DND-41 (cell line): ENCODE results near the gene MXD3.

Experiments used
- ATAC-seq: fragments of 200-7000 bp; cut with Tn5 transposase; 3 replicates; pipeline ENCODE4 v1.9.1; 2021; ENCODE audit warnings: low read depth; ENCODE audit not compliant: insufficient read depth
- DNase-seq: peaks from one replicate; pipeline ENCODE4 v3.0.0-alpha.2; 2020
- H2AFZ ChIP-seq: 2 replicates; pipeline ENCODE4 v1.6.0; 2012; ENCODE audit warnings: low read depth, low read length
- H3K27ac ChIP-seq: 2 replicates; pipeline ENCODE4 v1.5.1; 2012; ENCODE audit warnings: low read length, inconsistent platforms
- H3K27me3 ChIP-seq: fragments of 200-600 bp; sonication (generic); 2 replicates; pipeline ENCODE4 v1.6.0; 2012; ENCODE audit warnings: low read length, mild to moderate bottlenecking, inconsistent platforms; ENCODE audit not compliant: insufficient read depth, poor library complexity
- H3K36me3 ChIP-seq: 2 replicates; pipeline ENCODE4 v1.5.1; 2012; ENCODE audit warnings: low read length, inconsistent platforms; ENCODE audit not compliant: insufficient read depth
- H3K4me1 ChIP-seq: 2 replicates; pipeline ENCODE4 v1.5.1; 2012; ENCODE audit warnings: mild to moderate bottlenecking, low read length; ENCODE audit not compliant: insufficient read depth
- H3K4me2 ChIP-seq: 2 replicates; pipeline ENCODE4 v1.6.0; 2012; ENCODE audit warnings: mild to moderate bottlenecking, moderate library complexity, low read length, inconsistent platforms; ENCODE audit not compliant: insufficient read depth
- H3K4me3 ChIP-seq, 2 experiments: fragments of 200-600 bp in 1 of 2; shearing (Covaris generic) in 1 of 2; 2 replicates each; pipeline ENCODE4 v1.5.1; 2012 to 2016; ENCODE audit warnings: inconsistent platforms in 2 of 2, low read length in 2 of 2, mild to moderate bottlenecking in 2 of 2, low read depth in 1 of 2, moderate library complexity in 1 of 2
- H3K79me2 ChIP-seq: 2 replicates; pipeline ENCODE4 v1.6.0; 2012; ENCODE audit warnings: low read length, inconsistent platforms; ENCODE audit not compliant: insufficient read depth
- H3K9ac ChIP-seq: 2 replicates; pipeline ENCODE4 v1.6.0; 2012; ENCODE audit warnings: low read depth, mild to moderate bottlenecking, inconsistent platforms, low read length, moderate library complexity
- H3K9me3 ChIP-seq: 2 replicates; pipeline ENCODE4 v1.5.1; 2012; ENCODE audit warnings: low read length, moderate library complexity, mild to moderate bottlenecking, inconsistent platforms; ENCODE audit not compliant: insufficient read depth, severe bottlenecking
- H4K20me1 ChIP-seq: 2 replicates; pipeline ENCODE4 v1.6.0; 2012; ENCODE audit warnings: low read length; ENCODE audit not compliant: insufficient read depth
- CTCF ChIP-seq: IDR thresholded peaks from 2 replicates; pipeline ENCODE4 v1.5.1; 2012; ENCODE audit warnings: borderline replicate concordance, low read length, moderate library complexity, mild to moderate bottlenecking; ENCODE audit not compliant: poor library complexity, severe bottlenecking; ENCODE audit errors: extremely low read depth
- EZH2 ChIP-seq: IDR thresholded peaks from 3 replicates; pipeline ENCODE4 v1.6.1; 2012; ENCODE audit warnings: borderline replicate concordance, low read depth, mild to moderate bottlenecking, moderate library complexity, low read length, inconsistent platforms; ENCODE audit not compliant: severe bottlenecking

The MXD3 gene

GRCh38 chr5:177304392-177305119 is 7.1 kb downstream of the MXD3 start:
- Histone ChIP-seq H3K36me3 (peaks cover 63% of the 10 kb centered on the region), H3K9me3 (no peaks in the 10 kb centered on the region), H2AFZ (peak overlapping the region; percentile 86), H3K79me2 (peaks cover 72% of the 10 kb centered on the region), H3K4me2 (peak overlapping the region; percentile 99), H3K4me1 (peaks cover 76% of the 10 kb centered on the region), H3K27me3 (no peaks in the 10 kb centered on the region), H3K4me3 (peak overlapping the region; percentile 53 to 69), H3K27ac (peak overlapping the region; percentile 70), H4K20me1 (peaks cover 49% of the 10 kb centered on the region), H3K9ac (peak overlapping the region; percentile 96)
- ATAC-seq, result no peak
- no peak for DNase-seq
- TF ChIP-seq EZH2, result no peak
- no peak for TF ChIP-seq CTCF

GRCh38 chr5:177303925-177304391 is 7.7 kb downstream of the MXD3 start:
- TF ChIP-seq CTCF, result no peak
- no peak for TF ChIP-seq EZH2
- DNase-seq (no peak), ATAC-seq (no peak)
- Histone ChIP-seq H3K4me3 (peak overlapping the region; percentile 53 to 69), H2AFZ (peak overlapping the region; percentile 86), H3K79me2 (peaks cover 66% of the 10 kb centered on the region), H3K9me3 (no peaks in the 10 kb centered on the region), H3K4me1 (peaks cover 76% of the 10 kb centered on the region), H3K4me2 (peak overlapping the region; percentile 99), H4K20me1 (peaks cover 49% of the 10 kb centered on the region), H3K27ac (peak overlapping the region; percentile 70), H3K36me3 (peaks cover 57% of the 10 kb centered on the region), H3K27me3 (no peaks in the 10 kb centered on the region), H3K9ac (peak overlapping the region; percentile 96)

GRCh38 chr5:177303121-177303924 is 8.4 kb downstream of the MXD3 start, which contains the start of the genes PRELID1 and RAB24:
PRELID1 (plus strand) TSS chr5:177303799; CDS start chr5:177303986, 187 bp downstream.
RAB24 (minus strand) TSS chr5:177303719; CDS start chr5:177303288, 431 bp downstream.
- DNase-seq, result peak; percentile 89
- H3K9me3 ChIP-seq, result no peaks in the 10 kb centered on the region
- H3K9ac ChIP-seq, result peak within 1 kb of the TSS; percentile 96
- peak within 1 kb of the TSS; percentile 70 for H3K27ac ChIP-seq
- peak; percentile 62 for ATAC-seq
- TF ChIP-seq CTCF (peak; percentile 43), EZH2 (no peak)
- peak within 1 kb of the TSS; percentile 53 to 69 for H3K4me3 ChIP-seq
- H3K27me3 ChIP-seq, result no peaks in the 10 kb centered on the region
- peaks cover 57% of the 10 kb centered on the region for H3K36me3 ChIP-seq
- peak within 1 kb of the TSS; percentile 99 for H3K4me2 ChIP-seq
- H2AFZ ChIP-seq, result peak within 1 kb of the TSS; percentile 98
- H3K4me1 ChIP-seq, result peaks cover 79% of the 10 kb centered on the region
- peaks cover 61% of the 10 kb centered on the region for H3K79me2 ChIP-seq
- peaks cover 50% of the 10 kb centered on the region for H4K20me1 ChIP-seq
